Activated T-cell treated with anti-CD3 and anti-CD28 coated beads for 24 hours (primary cell): ENCODE results near the gene MAP3K7.

Experiments
- DNase-seq: peaks from one replicate; pipeline ENCODE4 v3.0.0-alpha.2; 2020; ENCODE audit warnings: low read depth

The MAP3K7 gene

DNA sequence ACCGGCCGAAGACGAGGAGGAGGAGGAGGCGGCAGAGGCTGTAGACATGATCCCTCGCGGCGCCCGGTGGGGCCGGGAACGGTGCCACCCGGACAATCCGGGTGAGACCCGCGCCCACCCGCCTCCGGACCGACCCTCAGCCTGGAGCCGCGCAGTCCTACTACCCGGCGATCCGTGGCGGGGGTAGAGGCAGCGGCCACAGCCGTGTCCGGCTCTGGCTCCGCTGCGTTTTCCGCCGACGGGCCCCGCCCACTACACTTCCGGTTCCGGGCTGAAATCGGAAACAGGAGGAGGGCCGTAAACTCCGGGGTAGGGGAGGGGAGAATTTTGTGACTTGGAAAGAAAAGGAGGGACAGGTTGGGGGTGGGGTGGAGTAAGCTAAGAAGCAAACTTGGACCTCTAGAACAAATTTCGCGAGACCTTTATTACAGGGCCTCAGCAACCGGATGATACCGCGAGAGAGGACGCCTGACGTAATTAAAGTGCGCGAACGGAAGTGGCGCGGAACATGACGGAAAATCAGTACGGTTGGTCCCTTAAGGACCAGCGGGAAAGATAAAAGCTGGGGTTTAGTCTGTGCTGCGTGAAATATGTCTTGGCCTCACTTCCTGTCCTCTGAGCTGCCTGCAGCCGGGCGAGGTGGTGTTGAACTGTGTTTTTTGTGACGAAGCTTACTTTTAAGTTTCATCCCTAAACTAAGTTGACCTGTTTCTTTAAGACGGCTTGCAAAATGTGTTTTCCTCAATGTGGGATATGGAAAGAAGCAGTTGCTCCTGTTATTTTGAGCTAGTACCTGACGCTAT lies at the start of gene MAP3K7:
Gene MAP3K7 (minus strand): TSS at position 237 of the 803 bp plus-strand sequence. CDS start 189 bp downstream, at position 48.
- peak; percentile 95 for DNase-seq

DNA sequence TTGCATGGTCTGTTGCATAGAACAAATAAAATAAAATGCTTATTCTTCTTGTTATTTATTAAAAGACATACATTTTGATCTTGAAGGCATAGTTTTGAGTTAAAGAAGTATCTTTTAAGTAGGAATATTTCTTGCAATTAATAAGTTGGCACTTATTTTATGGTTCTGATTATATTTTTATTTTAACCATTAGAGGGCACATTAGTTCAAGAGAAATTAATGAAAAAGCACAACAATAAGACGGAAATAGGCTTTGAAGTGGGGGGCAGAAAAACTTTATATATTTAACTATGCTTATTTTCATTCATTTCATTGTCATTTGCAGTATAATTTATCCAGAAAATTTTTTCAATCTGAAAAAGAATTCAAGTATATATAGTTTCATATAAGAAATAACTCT lies 44.2 kb upstream of the MAP3K7 start:
- no peak for DNase-seq

DNA sequence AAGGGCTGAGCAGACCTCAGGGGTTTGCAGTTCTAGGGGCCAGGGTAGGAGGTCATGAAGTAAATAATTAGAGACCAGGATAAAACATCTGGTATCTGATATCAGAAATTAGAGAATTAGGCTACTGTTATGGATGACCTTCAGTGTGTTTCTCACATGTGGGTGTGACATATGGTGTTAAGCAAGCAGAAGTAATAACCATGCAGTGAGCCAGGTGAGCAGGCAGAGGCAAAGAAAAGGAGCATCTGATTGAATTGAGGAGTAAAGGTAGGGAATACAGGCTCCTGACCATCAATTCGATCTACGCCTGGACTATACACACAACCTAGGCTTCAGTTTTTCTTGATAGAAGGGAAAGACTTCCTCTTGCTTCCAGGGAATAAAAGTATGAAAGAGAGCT lies 34.7 kb upstream of the MAP3K7 start:
- DNase-seq = no peak

DNA sequence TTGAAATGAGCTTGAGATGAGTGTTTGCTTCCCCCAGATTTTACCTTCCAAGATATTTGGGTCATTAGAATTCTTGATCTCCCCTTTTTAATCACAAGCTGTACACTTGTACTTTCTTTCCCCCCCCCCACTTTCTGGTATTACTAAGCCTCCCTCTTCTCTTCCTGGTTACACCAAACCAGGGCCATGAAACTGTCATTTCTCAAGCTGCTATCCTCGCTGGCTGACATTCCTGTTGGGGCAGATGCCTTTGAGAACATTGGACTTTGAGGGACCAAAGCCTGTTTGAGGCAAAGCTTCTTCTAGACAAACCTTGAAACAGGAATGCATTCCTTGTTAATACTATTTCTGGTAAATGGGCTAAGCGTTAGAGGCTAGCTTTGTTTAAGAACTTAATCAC lies 32.3 kb upstream of the MAP3K7 start:
- no peak for DNase-seq

DNA sequence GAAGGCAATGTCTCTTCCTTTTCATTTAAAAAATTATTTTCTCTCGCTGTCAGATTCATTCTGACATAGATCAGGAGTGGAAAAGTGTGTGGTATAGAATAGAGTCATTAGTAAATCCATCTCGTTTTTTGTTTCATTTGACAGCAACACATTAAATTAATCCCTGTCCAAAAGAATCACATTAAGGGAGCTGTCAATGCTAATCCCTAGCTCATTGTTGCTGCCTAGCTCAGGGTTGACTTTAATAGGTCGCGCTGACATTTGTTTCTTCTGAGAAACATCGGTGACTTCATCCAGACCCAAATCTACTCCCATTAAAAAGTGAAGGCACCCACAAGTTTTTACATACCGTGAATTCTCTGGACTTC lies 25.4 kb upstream of the MAP3K7 start:
- no peak for DNase-seq

DNA sequence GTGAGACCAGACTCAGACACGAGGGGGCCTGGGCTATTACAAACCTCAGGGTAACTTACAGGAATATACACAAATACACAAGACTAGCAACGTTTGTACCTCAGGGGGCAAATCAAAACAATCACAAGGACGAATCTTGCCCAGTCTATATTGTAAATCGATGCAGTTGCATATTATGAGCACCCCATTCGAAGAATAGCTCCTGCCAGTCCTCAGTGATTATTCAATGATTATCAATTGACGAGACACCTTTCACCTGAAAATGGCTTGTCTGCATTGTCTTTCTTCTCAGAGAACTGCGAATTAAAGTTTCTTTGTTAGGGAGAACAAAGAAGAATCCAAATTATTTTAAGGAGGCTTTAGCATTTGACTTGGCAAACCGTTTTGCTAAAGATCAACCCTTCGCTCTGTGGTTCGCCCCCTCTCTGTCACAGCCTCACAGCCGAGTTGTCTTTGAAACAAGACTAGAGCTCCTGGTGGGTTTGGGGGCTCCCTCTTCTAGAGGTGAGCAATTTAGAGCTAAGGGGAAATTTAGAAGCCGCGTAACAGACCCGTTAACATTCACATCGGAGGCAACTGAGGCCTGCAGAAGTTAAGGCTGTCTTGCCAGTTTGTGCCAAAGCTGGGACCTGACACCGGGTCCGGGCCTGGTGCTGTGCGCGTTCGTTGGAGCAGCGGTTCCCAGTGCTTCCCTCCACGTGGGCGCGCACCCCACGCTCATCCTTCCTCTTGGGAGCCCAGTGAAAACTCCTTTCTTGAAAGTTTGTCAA lies 24.9 kb upstream of the MAP3K7 start:
- DNase-seq = no peak

DNA sequence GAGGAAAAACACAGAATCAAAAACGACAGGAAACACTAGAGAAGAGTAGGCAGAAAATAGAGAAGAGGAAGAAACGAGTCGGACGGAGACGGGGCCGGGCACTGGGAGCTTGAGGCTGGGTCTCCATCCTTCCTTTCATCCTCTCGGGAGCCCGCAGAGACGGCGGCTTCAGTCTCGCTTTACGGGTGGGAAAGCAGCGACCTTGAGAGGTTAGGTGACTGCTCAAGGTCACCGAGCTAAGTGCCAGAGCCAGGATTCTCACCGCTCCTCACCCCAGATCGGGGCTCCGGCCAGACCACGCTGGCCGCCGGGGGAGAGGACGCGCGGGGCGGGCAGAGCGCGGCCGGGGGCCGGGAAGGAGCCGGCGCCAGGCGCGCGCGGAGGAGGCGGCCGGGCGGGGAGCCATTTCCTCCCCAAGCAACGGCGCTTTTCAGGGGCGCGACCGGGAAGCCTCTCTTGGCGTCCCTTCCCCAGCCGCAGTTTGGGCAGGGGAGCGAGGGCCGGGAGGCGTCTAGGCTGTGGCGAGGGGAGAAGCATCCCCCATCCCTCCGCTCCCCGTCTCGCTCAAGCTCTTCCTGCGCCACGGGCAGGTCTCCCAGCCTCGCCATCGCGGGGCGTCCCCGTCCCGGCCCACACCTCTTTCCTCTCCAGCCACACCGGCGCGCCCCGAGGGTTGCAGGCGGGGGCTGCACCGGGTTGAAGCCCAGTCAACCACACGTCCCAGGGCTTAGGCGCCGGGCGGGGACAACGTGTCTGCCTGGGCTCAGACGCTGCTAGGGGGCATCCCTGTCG lies 24.1 kb upstream of the MAP3K7 start:
- DNase-seq = peak; percentile 11

DNA sequence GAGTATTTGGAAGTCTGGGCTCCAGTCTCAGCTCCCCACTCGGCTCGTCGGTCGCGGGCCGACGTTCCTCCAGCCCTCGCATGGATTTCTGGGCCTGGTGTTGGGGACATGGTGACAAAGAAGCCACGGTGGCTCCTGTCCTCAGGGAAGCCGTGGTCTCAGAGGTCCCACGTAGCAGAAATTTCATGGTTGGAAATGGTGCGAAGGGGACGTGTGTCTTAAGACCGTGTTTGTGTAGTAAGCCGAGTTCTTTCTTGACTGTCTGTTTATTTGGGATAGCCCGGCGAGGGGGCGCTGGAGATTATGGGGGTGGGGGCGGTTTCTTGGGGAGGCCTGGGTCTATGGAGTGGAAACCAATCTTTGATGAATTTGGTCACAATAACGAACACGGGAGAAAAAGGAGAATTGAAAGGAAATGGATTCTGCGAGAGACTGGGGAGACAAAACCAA lies 23.5 kb upstream of the MAP3K7 start:
- DNase-seq = no peak

DNA sequence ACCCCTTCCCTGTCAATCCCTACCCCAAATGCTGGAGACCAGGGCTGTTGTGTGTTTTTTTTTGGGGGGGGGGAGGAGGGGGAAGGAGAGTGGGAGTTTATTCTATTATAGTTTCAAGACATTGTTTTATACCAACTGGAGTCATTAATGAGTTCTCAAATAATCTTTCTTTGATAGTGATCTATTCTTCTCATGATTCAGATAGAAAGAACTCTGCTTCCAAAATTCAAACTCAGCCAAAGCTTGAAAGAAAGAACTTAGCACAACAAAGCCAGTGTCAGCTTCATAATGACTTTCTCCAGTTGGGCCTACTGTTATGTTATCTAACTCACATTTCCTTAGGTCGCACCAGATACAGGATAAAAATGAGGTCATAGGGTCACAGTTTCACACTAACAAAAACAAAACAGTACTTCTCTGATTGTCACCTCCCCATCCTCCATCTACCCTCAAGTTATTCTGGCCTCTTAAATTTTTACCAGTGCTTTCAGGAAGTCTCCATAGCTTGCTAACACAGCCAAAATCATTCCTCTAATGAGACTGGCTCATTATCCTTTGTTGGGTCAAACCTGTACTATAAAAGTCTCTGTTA lies 19.0 kb upstream of the MAP3K7 start:
- no peak for DNase-seq

DNA sequence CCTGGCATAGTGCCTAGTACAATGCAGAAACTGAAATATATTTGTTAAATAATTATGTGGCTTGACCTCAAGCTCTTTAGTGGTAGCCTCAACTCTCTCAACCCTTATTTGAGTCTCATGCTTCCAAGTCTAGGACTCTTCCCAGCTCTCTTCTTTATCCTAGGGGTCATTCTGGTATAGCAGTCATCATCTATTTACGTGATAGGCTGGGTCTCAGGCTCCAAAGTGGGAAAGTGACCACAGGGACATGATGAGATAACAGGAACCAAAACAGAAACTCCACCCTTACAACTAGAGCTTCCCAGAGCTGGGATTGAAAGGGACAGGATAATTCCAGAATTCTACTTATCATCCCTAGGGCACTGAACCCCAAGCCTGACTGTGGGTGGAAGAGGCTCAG lies 17.7 kb upstream of the MAP3K7 start:
- no peak for DNase-seq

DNA sequence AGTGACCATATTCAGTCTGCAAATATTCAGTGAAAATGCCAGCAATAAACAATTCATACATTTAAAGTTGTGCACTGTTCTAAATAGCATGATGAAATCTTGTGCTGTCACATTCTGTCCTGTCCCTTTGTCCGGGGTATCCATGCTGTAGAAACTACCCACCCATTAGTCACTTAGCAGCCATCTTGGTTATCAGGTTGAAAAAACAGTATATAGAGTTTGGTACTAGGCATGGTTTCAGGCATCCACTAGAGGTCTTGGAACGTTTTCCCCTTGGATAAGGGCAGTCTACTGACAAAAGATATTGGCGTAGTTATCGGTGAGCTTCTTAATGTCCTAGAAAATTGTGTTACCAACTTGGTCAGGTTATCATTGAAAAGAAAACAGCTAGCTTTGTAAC lies 12.3 kb upstream of the MAP3K7 start:
- no peak for DNase-seq

DNA sequence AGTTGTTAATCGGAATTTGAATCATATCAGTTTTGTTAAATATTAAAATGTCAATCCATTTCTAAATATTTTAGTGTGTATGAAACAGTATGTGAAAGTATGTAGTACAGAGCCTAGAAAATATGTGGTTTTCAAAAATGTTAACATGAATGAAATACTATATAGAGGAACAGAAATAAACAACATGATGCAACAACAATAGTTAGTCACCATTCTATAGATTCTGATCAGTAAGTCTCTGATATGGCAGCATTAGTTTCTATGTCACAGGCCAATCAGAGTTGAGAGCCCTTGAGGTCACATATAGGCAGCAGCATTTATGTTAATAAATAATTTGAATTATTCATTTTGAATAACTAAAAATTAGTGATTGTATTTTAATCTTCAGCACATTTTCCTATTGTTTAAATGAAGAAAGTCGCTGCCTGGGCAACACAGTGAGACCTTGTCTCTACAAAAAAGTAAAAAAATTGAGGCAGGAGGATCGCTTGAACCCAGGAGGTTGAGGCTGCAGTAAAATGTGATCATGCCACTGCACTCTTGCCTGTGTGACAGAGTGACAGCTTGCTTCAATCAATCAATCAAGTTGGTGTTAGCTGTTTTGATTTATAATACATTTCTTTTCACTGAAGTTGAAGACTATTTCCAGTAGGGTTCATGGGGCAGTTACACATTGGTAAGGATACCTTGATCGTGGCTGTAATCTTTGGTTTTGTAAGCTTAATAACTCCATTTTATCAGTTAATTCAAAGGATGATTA lies 11.5 kb upstream of the MAP3K7 start:
- DNase-seq = no peak

DNA sequence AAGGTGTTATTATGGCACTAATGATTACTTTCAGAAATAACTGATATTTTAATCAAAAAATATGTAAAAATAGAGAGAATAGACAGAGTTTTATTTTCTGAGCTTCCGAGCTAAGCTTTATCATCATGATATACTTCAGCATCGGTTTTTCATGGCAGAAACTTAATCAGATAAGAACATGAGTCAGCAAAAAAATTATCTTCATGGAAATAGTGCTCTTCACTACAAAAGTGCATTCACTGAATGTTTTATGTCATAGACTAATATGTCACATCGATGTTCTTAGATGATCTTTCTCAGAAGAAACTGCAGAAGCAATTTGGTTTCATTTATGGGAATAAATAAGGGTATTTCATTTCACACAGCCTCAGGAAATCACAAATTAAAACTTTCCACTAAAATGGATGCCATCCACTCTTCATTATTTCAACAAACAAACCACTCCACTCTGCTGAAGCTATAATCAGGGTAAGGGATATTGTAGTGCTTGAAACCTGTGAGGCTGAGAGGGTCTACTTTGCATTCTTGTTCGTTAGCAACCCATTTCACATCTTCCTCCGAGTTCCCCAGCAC lies 10.2 kb upstream of the MAP3K7 start:
- no peak for DNase-seq

DNA sequence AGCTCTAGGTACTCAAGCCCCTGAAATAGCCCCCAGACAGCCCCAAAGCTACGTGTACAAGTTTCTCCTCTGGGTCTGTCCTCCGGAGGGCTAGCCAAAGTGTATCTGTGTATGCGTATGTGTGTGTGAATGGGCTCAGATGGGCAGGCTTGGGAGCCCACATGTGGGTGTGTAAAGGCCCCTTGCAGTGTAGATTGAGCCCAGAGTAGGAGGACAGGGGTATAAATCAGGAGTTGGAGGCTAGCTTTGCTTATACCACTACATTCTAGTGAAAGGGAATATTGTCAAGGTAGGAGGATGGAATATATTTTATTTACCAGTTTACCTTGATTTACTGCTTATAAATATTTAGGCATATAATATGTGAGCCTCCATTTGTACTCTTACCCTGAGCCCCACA lies 9.0 kb upstream of the MAP3K7 start:
- no peak for DNase-seq

DNA sequence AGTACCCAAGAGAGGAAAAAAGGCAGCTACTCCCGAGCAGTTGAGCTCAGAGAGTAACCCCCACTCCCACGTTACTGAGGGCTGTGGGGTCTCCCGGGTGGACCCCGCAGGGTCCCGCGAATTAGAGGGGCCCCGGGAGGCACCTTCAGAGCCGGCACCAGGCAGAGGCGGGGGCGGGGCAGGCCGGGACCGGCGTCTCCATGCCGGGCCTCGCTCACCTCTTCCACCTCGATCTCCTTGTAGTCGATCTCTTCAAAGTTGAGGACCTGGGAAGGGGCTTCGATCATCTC lies 381 bp downstream of the MAP3K7 start:
- no peak for DNase-seq

DNA sequence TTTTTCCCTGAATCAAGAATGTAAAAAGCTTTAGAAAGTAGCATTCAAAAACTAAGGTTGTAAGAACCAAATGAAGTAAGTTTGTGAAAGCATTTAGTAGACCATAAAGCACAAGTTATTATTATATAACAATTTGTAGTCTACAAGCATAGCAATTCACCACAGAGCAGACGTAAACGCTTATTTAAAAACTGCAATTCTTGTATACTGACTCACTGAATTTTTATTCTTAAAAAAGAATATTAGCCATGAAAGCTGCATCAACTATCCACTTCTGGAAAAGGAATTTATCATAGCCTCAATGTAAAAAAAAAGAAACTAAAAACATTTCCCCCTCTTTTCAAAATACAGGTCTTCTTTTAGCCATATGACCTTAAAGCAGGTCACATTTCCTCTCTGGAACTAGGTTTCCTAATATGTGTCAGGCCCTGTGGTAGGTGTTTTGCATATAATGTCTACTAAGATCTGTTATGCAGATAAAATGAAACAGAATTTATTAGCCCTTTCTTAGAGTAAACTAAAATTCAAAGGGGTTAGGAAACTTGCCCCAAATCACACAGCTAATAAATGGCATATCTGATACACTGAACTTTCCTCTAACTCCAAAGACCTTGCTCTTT lies 2.1 kb downstream of the MAP3K7 start:
- DNase-seq = no peak

DNA sequence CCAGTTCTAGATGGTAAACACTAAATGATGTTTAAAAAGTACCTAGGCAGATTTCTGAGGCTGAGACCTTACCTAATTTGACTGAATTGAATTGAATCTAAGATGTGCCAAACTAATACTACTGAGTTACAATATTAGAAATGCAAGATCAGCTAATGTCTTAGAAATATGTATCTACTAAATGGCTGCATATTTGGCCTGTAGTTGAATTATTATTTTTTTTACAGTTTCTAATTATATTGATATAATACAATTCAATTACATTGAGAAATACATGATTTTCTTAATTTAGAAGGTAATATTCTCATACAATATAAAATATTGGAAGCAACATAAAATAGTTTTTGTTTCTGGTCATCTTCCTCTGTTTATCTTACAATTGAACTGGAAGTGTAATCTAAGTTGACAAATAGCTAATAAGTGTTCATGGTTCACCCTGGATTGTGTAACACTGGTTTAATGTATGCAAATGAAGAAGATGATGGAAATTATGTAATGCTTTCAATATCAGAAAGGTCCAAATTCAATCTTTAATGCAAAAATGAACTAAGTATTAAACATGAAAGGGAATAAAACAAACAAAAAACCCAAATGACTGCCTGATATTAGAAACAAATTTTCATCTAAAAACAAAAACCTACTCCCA lies 2.9 kb downstream of the MAP3K7 start:
- no peak for DNase-seq

DNA sequence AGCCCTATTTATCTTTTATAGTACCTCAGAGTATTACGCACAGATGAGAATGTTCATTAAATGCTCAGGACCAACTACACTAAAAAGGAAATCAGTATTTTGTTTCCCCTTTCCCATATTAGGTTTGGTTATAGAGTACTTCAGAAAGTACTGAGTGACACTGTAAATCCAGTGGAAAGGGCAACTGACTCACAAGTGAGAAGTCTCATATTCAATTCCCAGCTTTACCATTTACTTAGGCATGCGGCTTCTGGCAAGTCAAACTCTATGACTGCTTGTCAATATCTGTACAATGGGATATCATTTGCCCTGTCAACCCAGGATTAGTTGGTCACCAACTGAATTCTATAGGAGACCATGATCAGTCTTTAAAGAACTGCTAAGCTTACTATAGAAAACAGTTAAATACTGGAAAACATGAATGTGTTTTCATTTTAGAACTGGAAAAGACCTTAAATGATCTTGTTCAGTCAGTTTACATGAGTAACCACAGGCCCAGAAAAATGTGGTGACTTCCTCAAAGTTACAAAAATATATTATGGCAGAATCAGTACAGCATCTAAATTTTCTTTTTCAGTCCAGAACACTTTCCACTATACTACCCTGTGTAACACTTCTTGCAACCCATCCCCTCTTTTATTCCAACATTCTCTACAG lies 3.6 kb downstream of the MAP3K7 start:
- no peak for DNase-seq

DNA sequence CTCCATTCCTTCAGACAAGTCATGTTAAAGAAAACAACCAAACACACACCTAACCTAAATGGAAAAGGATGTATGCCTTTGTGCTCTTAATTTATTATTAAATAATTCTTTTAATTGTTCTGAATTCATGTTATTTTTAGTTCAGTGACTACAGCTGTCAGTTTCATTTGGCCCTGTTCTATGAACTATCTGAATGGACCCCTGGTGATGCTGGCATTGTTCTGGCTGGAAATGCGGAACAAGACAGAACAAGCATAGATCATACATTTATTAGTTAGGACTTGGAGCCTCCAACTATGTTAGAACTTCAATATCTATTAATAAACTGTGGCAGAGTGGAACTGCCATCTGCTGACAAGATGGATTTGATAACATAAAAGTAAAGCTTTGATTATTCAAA lies 5.7 kb downstream of the MAP3K7 start:
- DNase-seq = no peak
